ENCODE results near the gene NIFK. TPM values are rescaled to one million over a fixed set of nuclear protein-coding genes. Genes with fewer than 3 reads are reported as not detected.
A peak's percentile ranks its signal among the peaks of the same experiment; 100 is the strongest.
"Not testable (repeated sequence)": the region's sequence is repeated elsewhere in the genome, so short reads cannot be mapped to it uniquely, and the experiment has no call there.

The NIFK gene
- total RNA-seq, 1 experiment from 2014 or later, result 102 TPM

- DNase-seq (ENCODE audit: low read depth, low spot score), result no peak
- in situ Hi-C loops (cut with HindIII; ENCODE audit: low pct_unique_long_range_greater_than_20kb, low sequenced_read_pairs), result no loop called here
Observed at GRCh38 chr2:121741450-121741849, 4.8 kb upstream of the NIFK start.

GRCh38 chr2:121740973-121741372, 4.3 kb upstream of the NIFK start:
- no peak for DNase-seq (ENCODE audit: low read depth, low spot score)
- in situ Hi-C loops (cut with HindIII; ENCODE audit: low pct_unique_long_range_greater_than_20kb, low sequenced_read_pairs), result no loop called here

- in situ Hi-C loops (cut with HindIII; ENCODE audit: low pct_unique_long_range_greater_than_20kb, low sequenced_read_pairs), result no loop called here
- no peak for DNase-seq (ENCODE audit: low read depth, low spot score)
Observed at GRCh38 chr2:121736140-121736461, 574 bp downstream of the NIFK start.

- in situ Hi-C loops (cut with HindIII; ENCODE audit: low pct_unique_long_range_greater_than_20kb, low sequenced_read_pairs), result no loop called here
- DNase-seq (ENCODE audit: low read depth, low spot score), result peak; percentile 25
Observed at GRCh38 chr2:121735518-121736074, 1.1 kb downstream of the NIFK start.

GRCh38 chr2:121734544-121734943, 2.1 kb downstream of the NIFK start:
- in situ Hi-C loops (cut with HindIII; ENCODE audit: low pct_unique_long_range_greater_than_20kb, low sequenced_read_pairs), result not testable (repeated sequence)

GRCh38 chr2:121731366-121731765, 5.3 kb downstream of the NIFK start:
- in situ Hi-C loops (cut with HindIII; ENCODE audit: low pct_unique_long_range_greater_than_20kb, low sequenced_read_pairs), result no loop called here
- DNase-seq (ENCODE audit: low read depth, low spot score), result no peak

More at GRCh38 chr2:121734544-121734943, 2.1 kb downstream of the NIFK start:
- not testable (repeated sequence) for DNase-seq (ENCODE audit: low read depth, low spot score)

- no peak for DNase-seq (ENCODE audit: low read depth, low spot score)
- in situ Hi-C loops (cut with HindIII; ENCODE audit: low pct_unique_long_range_greater_than_20kb, low sequenced_read_pairs), result no loop called here
Observed at GRCh38 chr2:121727950-121728349, 8.7 kb downstream of the NIFK start.

GRCh38 chr2:121727332-121727731, 9.3 kb downstream of the NIFK start:
- in situ Hi-C loops (cut with HindIII; ENCODE audit: low pct_unique_long_range_greater_than_20kb, low sequenced_read_pairs), result no loop called here
- no peak for DNase-seq (ENCODE audit: low read depth, low spot score)

- in situ Hi-C loops (cut with HindIII; ENCODE audit: low pct_unique_long_range_greater_than_20kb, low sequenced_read_pairs), result no loop called here
Observed at GRCh38 chr2:121723316-121723715, 13.4 kb downstream of the NIFK start.

GRCh38 chr2:121722479-121722878, 14.2 kb downstream of the NIFK start:
- in situ Hi-C loops (cut with HindIII; ENCODE audit: low pct_unique_long_range_greater_than_20kb, low sequenced_read_pairs), result no loop called here

More at GRCh38 chr2:121723316-121723715, 13.4 kb downstream of the NIFK start:
- DNase-seq (ENCODE audit: low read depth, low spot score), result no peak

GRCh38 chr2:121721926-121722325, 14.7 kb downstream of the NIFK start:
- no peak for DNase-seq (ENCODE audit: low read depth, low spot score)
- in situ Hi-C loops (cut with HindIII; ENCODE audit: low pct_unique_long_range_greater_than_20kb, low sequenced_read_pairs), result no loop called here

More at GRCh38 chr2:121722479-121722878, 14.2 kb downstream of the NIFK start:
- no peak for DNase-seq (ENCODE audit: low read depth, low spot score)

- in situ Hi-C loops (cut with HindIII; ENCODE audit: low pct_unique_long_range_greater_than_20kb, low sequenced_read_pairs), result no loop called here
- no peak for DNase-seq (ENCODE audit: low read depth, low spot score)
Observed at GRCh38 chr2:121717529-121717928, 19.1 kb downstream of the NIFK start.

- in situ Hi-C loops (cut with HindIII; ENCODE audit: low pct_unique_long_range_greater_than_20kb, low sequenced_read_pairs), result no loop called here
- no peak for DNase-seq (ENCODE audit: low read depth, low spot score)
Observed at GRCh38 chr2:121716126-121716525, 20.5 kb downstream of the NIFK start.

GRCh38 chr2:121711481-121711880, 25.2 kb downstream of the NIFK start:
- DNase-seq (ENCODE audit: low read depth, low spot score); in situ Hi-C loops (cut with HindIII; ENCODE audit: low pct_unique_long_range_greater_than_20kb, low sequenced_read_pairs): not testable (repeated sequence)

- in situ Hi-C loops (cut with HindIII; ENCODE audit: low pct_unique_long_range_greater_than_20kb, low sequenced_read_pairs), result no loop called here
- DNase-seq (ENCODE audit: low read depth, low spot score), result no peak
Observed at GRCh38 chr2:121710470-121711170, 26.1 kb downstream of the NIFK start.

- DNase-seq (ENCODE audit: low read depth, low spot score), result no peak
- in situ Hi-C loops (cut with HindIII; ENCODE audit: low pct_unique_long_range_greater_than_20kb, low sequenced_read_pairs), result no loop called here
Observed at GRCh38 chr2:121709776-121710469, 26.8 kb downstream of the NIFK start.

- no peak for DNase-seq (ENCODE audit: low read depth, low spot score)
- in situ Hi-C loops (cut with HindIII; ENCODE audit: low pct_unique_long_range_greater_than_20kb, low sequenced_read_pairs), result no loop called here
Observed at GRCh38 chr2:121707920-121708361, 28.7 kb downstream of the NIFK start.

GRCh38 chr2:121707344-121707919, 29.2 kb downstream of the NIFK start:
- DNase-seq (ENCODE audit: low read depth, low spot score), result no peak
- in situ Hi-C loops (cut with HindIII; ENCODE audit: low pct_unique_long_range_greater_than_20kb, low sequenced_read_pairs), result no loop called here
